Fibroblast of mammary gland (primary cell): ENCODE results near the gene MFSD12.

Experiments used
- DNase-seq: peaks from one replicate; pipeline ENCODE4 v3.0.0-alpha.2; 2010; ENCODE audit warnings: low read depth
- H3K4me3 ChIP-seq: 2 replicates; pipeline ENCODE4 v1.5.1; 2011; ENCODE audit warnings: low read depth, mild to moderate bottlenecking, low read length, moderate library complexity; ENCODE audit not compliant: control insufficient read depth
- TF ChIP-seq, protein P1 (sequence below): conservative IDR thresholded peaks from 2 replicates; pipeline ENCODE4 v1.5.1; 2011; ENCODE audit warnings: low read depth, low read length, inconsistent platforms; ENCODE audit not compliant: control insufficient read depth, insufficient read depth

Gene MFSD12

DNA sequence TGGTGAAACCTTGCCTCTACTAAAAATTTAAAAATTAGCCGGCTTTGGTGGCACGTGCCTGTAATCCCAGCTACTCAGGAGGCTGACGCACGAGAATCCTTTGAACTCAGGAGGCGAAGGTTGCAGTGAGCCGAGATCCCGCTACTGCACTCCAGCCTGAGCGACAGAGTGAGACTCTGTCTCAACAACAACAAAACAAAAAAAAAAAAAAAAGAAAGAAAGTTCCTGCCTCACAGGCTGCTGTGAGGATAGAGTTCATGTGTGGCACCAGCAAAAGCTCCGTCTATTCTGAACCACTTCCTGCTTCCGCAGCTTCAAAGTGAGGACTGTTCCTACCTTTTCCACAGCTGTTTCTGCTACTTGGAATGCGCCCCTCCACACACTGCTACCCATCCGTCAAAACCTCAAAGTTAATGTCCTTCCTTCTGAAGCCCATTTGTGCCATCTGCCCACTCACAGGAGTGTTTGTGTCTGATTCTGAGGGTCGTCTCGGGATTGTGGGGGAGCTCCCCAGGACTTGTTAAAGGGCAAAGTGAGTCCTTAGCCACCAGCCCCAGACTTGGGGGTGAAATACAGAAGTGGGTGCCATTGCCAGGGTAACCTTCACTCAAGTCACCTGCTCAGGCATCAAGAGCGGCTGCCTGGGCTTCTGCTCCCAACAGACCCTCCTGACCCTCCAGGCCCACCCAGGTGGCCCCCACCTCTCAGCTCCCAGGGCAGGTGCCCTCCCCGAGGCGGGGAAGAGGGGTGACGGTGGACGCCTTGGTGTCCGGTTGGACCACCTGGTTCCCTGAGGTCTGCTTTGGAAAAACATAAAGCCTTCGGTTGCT, 2.9 kb downstream of the MFSD12 start:
- no peak for DNase-seq
- TF ChIP-seq, protein P1, sequence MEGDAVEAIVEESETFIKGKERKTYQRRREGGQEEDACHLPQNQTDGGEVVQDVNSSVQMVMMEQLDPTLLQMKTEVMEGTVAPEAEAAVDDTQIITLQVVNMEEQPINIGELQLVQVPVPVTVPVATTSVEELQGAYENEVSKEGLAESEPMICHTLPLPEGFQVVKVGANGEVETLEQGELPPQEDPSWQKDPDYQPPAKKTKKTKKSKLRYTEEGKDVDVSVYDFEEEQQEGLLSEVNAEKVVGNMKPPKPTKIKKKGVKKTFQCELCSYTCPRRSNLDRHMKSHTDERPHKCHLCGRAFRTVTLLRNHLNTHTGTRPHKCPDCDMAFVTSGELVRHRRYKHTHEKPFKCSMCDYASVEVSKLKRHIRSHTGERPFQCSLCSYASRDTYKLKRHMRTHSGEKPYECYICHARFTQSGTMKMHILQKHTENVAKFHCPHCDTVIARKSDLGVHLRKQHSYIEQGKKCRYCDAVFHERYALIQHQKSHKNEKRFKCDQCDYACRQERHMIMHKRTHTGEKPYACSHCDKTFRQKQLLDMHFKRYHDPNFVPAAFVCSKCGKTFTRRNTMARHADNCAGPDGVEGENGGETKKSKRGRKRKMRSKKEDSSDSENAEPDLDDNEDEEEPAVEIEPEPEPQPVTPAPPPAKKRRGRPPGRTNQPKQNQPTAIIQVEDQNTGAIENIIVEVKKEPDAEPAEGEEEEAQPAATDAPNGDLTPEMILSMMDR = no peak

DNA sequence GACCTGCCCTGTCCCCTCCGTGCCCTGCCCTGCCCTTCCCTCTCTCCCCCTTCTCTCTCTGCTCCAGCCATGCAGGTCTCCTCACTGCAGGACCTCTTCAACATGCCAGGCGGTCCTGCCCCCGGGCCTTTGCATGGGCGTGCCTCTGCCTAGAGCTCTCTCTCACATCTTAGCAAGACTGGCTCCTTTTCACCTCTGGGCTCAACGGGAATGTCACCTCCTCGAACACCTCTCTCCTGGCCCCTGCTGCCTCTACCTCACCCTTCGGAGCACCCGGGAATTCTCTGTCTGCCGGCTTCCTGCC, 5.6 kb downstream of the MFSD12 start:
- TF ChIP-seq, protein P1 = no peak
- DNase-seq = no peak
- no peak overlapping the region for H3K4me3 ChIP-seq

More for the DNA sequence above, 2.9 kb downstream of the MFSD12 start:
- H3K4me3 ChIP-seq = no peak overlapping the region

DNA sequence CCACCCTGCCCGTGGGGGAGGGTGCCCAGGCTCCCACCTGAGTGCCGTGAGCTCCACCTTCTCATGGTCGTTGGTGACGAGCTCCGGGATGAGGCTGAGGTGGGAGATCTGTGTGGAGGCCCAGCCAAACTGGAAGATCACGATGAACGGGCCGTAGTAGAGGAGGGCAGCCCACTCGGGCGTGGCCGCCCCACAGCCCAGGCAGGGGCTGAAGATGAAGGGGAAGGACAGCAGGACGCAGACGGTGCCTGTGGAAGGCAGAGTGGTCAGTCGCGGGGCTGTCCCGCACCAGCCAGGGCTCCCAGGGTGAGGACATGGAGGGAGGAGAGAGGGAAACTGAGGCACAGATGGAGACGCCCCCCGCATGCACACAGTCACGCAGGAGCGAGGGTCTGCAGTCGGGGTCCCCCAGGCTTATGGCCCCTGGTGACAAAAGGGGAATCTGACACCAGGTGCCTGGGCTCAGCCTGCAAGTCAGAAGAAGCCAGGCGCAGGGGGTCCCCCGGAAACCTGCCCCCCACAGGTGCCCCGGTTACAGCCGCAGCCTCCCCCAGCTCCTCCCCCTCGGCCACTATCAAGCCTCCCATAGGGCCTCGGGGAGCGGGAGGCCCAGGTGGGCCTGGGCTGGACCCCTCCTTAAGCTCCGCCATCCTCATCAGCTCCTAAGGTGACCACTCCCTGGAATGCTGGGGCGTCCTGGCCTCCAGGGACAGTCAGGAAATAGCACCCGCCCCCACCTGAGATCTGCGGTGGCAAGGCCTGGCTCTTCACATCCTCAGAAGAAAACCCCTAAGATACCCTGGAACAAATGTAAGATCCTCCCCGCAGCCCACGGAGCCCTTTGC, 6.2 kb downstream of the MFSD12 start:
- no peak overlapping the region for H3K4me3 ChIP-seq
- TF ChIP-seq, protein P1 = no peak
- DNase-seq = no peak

DNA sequence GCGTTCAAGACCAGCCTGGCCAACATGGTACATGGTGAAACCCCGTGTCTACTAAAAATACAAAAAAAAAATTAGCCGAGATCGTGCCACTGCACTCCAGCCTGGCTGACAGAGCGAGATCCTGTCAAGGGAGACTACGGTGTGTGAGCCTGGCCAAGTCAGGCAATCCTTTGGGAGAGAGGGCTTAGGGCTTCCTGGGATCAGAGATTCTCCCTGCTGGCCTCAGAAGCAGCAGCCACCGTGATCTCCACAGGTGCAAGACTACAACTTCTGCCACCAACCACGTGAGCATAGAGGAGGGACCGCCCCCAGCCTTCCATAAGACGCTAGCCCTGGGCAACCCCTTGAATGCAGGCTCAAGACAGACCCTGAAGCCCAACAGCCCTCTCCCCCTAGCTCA, 7.6 kb downstream of the MFSD12 start:
- no peak for DNase-seq
- TF ChIP-seq, protein P1 = no peak
- no peak overlapping the region for H3K4me3 ChIP-seq

DNA sequence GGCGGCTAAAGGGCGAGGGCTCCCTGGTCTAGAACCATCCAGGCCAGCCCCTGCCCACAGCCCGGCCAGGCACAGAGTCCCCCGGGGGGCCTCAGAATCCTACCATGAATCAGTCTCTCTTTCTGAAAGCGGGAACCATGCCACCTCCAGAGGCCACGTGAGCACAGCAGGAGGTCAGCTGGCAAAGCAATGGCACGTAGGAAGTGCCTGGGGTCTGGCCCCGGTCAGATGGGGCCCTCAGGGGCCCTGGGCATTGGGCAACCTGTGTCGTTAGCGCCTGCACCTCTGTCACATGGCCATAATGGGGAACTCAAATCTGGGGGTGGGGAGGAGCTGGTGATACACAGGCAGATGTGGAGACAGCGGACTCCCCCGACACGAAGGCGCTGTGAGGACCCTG, 8.8 kb downstream of the MFSD12 start:
- TF ChIP-seq, protein P1 = no peak
- DNase-seq = no peak
- H3K4me3 ChIP-seq = no peak overlapping the region

DNA sequence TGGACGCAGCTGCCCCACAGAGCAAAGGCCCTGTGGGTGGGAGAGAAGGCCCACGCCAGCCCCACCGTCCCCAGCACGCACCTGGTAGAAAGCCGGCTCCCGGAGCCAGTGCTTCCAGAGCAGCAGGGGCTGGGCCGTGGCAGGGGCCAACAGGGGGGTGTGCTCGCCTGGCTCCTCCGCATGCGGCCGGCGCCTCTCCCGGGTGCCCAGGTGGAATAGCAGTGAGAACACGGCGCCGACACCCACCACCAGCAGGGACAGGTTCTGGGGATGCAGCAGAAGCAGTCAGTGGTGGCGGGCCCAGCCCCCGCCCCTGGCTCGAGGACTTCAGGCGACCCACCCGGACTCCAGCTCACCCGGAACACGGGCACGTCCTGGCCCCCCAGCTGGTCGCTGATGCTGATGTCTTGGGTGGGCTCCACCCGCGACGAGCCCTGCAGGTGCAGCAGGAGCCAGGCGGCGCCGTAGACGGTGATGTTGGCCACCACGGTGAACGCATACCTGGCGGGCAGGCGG, 9.6 kb downstream of the MFSD12 start:
- no peak overlapping the region for H3K4me3 ChIP-seq
- TF ChIP-seq, protein P1 = no peak
- no peak for DNase-seq
